Ascending aorta (tissue), 2 donors: ENCODE data around the gene VAMP2. TPM values are rescaled to one million over a fixed set of nuclear protein-coding genes. Genes with fewer than 3 reads are reported as not detected.

ENCODE experiments used
- DNase-seq, 2 donors: peaks; one replicate each; pipeline ENCODE4 v3.0.0-alpha.2; 2019; ENCODE audit warnings: low spot score in 2 of 2
- H3K27ac ChIP-seq, 2 donors: fragments of 200-600 bp; sonication (generic); one replicate each; pipeline ENCODE4 v1.5.1; 2016 to 2017; ENCODE audit warnings: mild to moderate bottlenecking in 1 of 2
- H3K27me3 ChIP-seq: fragments of 200-600 bp; sonication (generic); one replicate; pipeline ENCODE4 v1.5.1; 2017
- H3K36me3 ChIP-seq, 2 donors: fragments of 200-600 bp; sonication (generic); one replicate each; pipeline ENCODE4 v1.5.1; 2016
- H3K4me1 ChIP-seq, 2 donors: fragments of 200-600 bp; sonication (generic); one replicate each; pipeline ENCODE4 v1.5.1; 2016 to 2017; ENCODE audit warnings: mild to moderate bottlenecking in 1 of 2
- H3K4me3 ChIP-seq, 2 donors: fragments of 200-600 bp; sonication (generic); one replicate each; pipeline ENCODE4 v1.5.1; 2016 to 2017; ENCODE audit warnings: mild to moderate bottlenecking in 1 of 2
- H3K9me3 ChIP-seq, 2 donors: fragments of 200-600 bp; sonication (generic); one replicate each; pipeline ENCODE4 v1.5.1; 2016
- CTCF ChIP-seq, 3 experiments: fragments of 200-600 bp in 2 of 3; fragments of 450-650 bp in 1 of 3; sonication (generic) in 2 of 3; IDR thresholded peaks; one replicate each; pipeline ENCODE4 v1.5.1; 2016 to 2019; ENCODE audit warnings: antibody characterized with exemption in 3 of 3, mild to moderate bottlenecking in 1 of 3, moderate library complexity in 1 of 3
- intact Hi-C: fragments of 100-400 bp; cut with DNase I; formaldehyde crosslinking; loops from one replicate; pipeline ENCODE4 v1.15.1; 2023
- total RNA-seq: library from RNA; depleted of rRNA; stranded (reverse); fragments of >200 nt; gene quantifications from one replicate; pipeline ENCODE4 v1.1.0, GENCODE V29; 2016

The VAMP2 gene
- total RNA-seq, 1 donor from 2014 or later: 28.3 TPM

GRCh38 chr17:8110456-8110804, 52.3 kb downstream of the VAMP2 start:
- DNase-seq: no peak
- H3K36me3 ChIP-seq: no peaks in the 10 kb centered on the region
- intact Hi-C loops: no loop called here
- no peak overlapping the region for H3K27ac ChIP-seq
- H3K9me3 ChIP-seq: no peaks in the 10 kb centered on the region
- peak overlapping the region in 1 of 2 donors; percentile 1 for H3K4me3 ChIP-seq
- H3K4me1 ChIP-seq: peaks cover 0 to 6% of the 10 kb centered on the region in 2 donors
- TF ChIP-seq CTCF (IDR thresholded peaks at IDR 0.05): no peak
- H3K27me3 ChIP-seq: peaks cover 7% of the 10 kb centered on the region

DNA sequence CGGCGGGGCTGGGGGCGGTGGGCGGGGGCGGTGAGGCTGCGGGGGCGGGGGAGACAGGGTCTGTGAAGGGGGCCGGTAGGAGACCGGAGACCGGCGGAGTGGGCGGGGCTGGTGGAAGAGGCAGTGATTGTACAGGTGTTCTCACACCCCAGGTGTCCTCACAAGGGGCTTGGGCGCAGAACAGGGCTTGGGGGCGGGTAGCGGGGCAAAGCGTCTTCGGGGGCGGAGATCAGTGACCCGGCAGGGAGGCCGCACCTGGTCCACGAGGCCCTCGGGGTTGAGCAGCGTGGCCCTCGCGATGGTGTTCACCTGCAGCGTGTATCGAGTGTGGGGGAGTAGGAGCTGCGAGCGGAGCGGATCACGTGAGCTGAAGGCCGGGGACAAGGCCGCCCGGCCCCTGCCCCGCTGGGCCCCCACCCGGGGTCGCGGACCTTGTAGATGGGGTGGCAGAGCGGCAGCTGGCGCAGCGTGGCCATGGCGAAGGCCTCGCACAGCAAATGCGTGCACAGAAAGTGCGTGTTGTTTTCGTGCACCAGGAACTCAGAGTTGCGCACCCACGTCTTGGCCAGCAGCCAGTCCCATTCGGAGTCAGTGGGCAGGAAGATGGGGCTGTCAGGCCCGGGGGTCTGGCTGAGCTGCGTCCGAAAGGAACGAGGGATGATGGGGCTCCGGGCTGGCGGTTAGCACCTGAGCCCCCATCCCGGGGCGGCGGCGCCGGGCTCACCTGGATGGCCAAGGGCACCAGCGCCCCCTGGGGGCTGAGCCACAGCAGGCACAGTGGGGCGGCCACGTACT, 52.9 kb downstream of the VAMP2 start:
- H3K27me3 ChIP-seq: peaks cover 7% of the 10 kb centered on the region
- no peaks in the 10 kb centered on the region for H3K36me3 ChIP-seq
- no peaks in the 10 kb centered on the region for H3K9me3 ChIP-seq
- H3K4me3 ChIP-seq: peak overlapping the region; percentile 1 to 9
- H3K4me1 ChIP-seq: peaks cover 0 to 6% of the 10 kb centered on the region in 2 donors
- peak in 1 of 2 donors; percentile 74 for DNase-seq
- intact Hi-C loops: no loop called here
- TF ChIP-seq CTCF (IDR thresholded peaks at IDR 0.05): peak; percentile 48 to 74 (median 59)
- H3K27ac ChIP-seq: no peak overlapping the region

Other genes with a start within 250 kb of the VAMP2 start
- 0.32 TPM for gene RNF227, start 246.7 kb downstream of the VAMP2 start, total RNA-seq
- gene KCNAB3, start 233.1 kb downstream of the VAMP2 start, total RNA-seq: not detected
- 36.0 TPM for gene TRAPPC1, start 231.0 kb downstream of the VAMP2 start, total RNA-seq
- 13.7 TPM for gene CNTROB, start 230.7 kb downstream of the VAMP2 start, total RNA-seq
- not detected for gene GUCY2D, start 160.3 kb downstream of the VAMP2 start, total RNA-seq
- 2.3 TPM for gene ALOX15B, start 123.9 kb downstream of the VAMP2 start, total RNA-seq
- gene ALOX12B, start 75.2 kb downstream of the VAMP2 start, total RNA-seq: not detected
- gene ALOXE3, start 44.4 kb downstream of the VAMP2 start, total RNA-seq: not detected
- not detected for gene HES7, start 38.8 kb downstream of the VAMP2 start, total RNA-seq
- 178 TPM for gene PER1, start 10.5 kb downstream of the VAMP2 start, total RNA-seq
- 1.6 TPM for gene TMEM107, start 13.4 kb upstream of the VAMP2 start, total RNA-seq
- gene BORCS6, start 27.2 kb upstream of the VAMP2 start, total RNA-seq: 29.5 TPM
- not detected for gene AURKB, start 47.6 kb upstream of the VAMP2 start, total RNA-seq
- 18.8 TPM for gene CTC1, start 85.1 kb upstream of the VAMP2 start, total RNA-seq
- gene PFAS, start 86.3 kb upstream of the VAMP2 start, total RNA-seq: 108 TPM
- gene RANGRF, start 125.7 kb upstream of the VAMP2 start, total RNA-seq: 15.5 TPM
- gene SLC25A35, start 132.5 kb upstream of the VAMP2 start, total RNA-seq: 0.53 TPM
- 321 TPM for gene ARHGEF15, start 147.3 kb upstream of the VAMP2 start, total RNA-seq
- not detected for gene ODF4, start 176.9 kb upstream of the VAMP2 start, total RNA-seq
- 1,547 TPM for gene RPL26, start 220.2 kb upstream of the VAMP2 start, total RNA-seq
- not detected for gene RNF222, start 234.9 kb upstream of the VAMP2 start, total RNA-seq